OCI-LY1 (cell line): ENCODE data around the gene LCN15.

Experiments
- CTCF ChIP-seq: fragments of 200-600 bp; sonication (generic), shearing (Covaris generic); IDR thresholded peaks from 2 replicates; pipeline ENCODE4 v1.5.1; 2017; ENCODE audit warnings: mild to moderate bottlenecking, antibody characterized with exemption, low read length, moderate library complexity, mixed read lengths
- EZH2 ChIP-seq: fragments of 200-600 bp; sonication (generic), shearing (Covaris generic); IDR thresholded peaks from 2 replicates; pipeline ENCODE4 v1.8.0; 2017; ENCODE audit warnings: borderline replicate concordance, mixed run types, mild to moderate bottlenecking, antibody characterized with exemption, low read length, moderate library complexity, mixed read lengths

- TF ChIP-seq CTCF (no peak), EZH2 (no peak)
Observed at GRCh38 chr9:136739509-136739908, 24.8 kb downstream of the LCN15 start.
